Colonic mucosa (tissue), 4 donors: ENCODE measurements around the gene COA3. TPM values are rescaled to one million over a fixed set of nuclear protein-coding genes. Genes with fewer than 3 reads are reported as not detected.

Experiments used
- DNase-seq: peaks from one replicate; pipeline ENCODE4 v3.0.0-alpha.2; 2020
- H3K27ac ChIP-seq: fragments of 200-600 bp; one replicate; pipeline ENCODE4 v1.8.0; 2021
- H3K27me3 ChIP-seq: fragments of 200-600 bp; one replicate; pipeline ENCODE4 v1.8.0; 2021
- H3K36me3 ChIP-seq: fragments of 200-600 bp; one replicate; pipeline ENCODE4 v1.8.0; 2021
- H3K4me1 ChIP-seq: fragments of 200-600 bp; one replicate; pipeline ENCODE4 v1.8.0; 2021; ENCODE audit warnings: mild to moderate bottlenecking
- H3K4me3 ChIP-seq: fragments of 200-600 bp; one replicate; pipeline ENCODE4 v1.8.0; 2021
- H3K9ac ChIP-seq, 2 donors: one replicate each; pipeline ENCODE4 v1.7.0; 2013; ENCODE audit warnings: control low read depth in 2 of 2, low read depth in 2 of 2, low read length in 2 of 2
- H3K9me3 ChIP-seq: fragments of 200-600 bp; one replicate; pipeline ENCODE4 v1.8.0; 2021
- CTCF ChIP-seq: fragments of 200-600 bp; IDR thresholded peaks from one replicate; pipeline ENCODE4 v1.8.0; 2022; ENCODE audit warnings: antibody characterized with exemption, mild to moderate bottlenecking
- intact Hi-C: fragments of 100-400 bp; cut with DNase I; formaldehyde crosslinking; loops from one replicate; pipeline ENCODE4 v1.14.1; 2022
- total RNA-seq, 2 donors: library from RNA; stranded (reverse); fragmentation: NEBNext Ultra II Directional in 1 of 2; extraction: Animal tissue kit (Norgen Biotek cat#: 25700) in 1 of 2; gene quantifications; one replicate each; pipeline ENCODE4 v1.2.1, GENCODE V29; 2021
- donor health status: healthy.
- donor health status: DM: no; HTN: no; CAD: no.
- donor health status: DM: no; HTN: no; CAD: no.

Gene COA3
- total RNA-seq, 2 donors from 2014 or later: 167 to 219 TPM

- Histone ChIP-seq H3K4me1 (peaks cover 8% of the 10 kb centered on the region), H3K9ac (no peak overlapping the region), H3K9me3 (no peaks in the 10 kb centered on the region), H3K27ac (no peak overlapping the region), H3K36me3 (no peaks in the 10 kb centered on the region), H3K27me3 (no peaks in the 10 kb centered on the region), H3K4me3 (no peak overlapping the region)
- intact Hi-C loops: no loop called here
- no peak for DNase-seq
- TF ChIP-seq CTCF: no peak
These were observed 6.0 kb downstream of the COA3 start for GRCh38 chr17:42792545-42792944.

- Histone ChIP-seq H3K4me3 (no peak overlapping the region), H3K9me3 (no peaks in the 10 kb centered on the region), H3K9ac (no peak overlapping the region), H3K27me3 (no peaks in the 10 kb centered on the region), H3K36me3 (no peaks in the 10 kb centered on the region), H3K27ac (no peak overlapping the region), H3K4me1 (peaks cover 6% of the 10 kb centered on the region)
- TF ChIP-seq CTCF: no peak
- intact Hi-C loops: no loop called here
- DNase-seq: no peak
These were observed 6.6 kb downstream of the COA3 start for GRCh38 chr17:42791948-42792347.

GRCh38 chr17:42787266-42787665 lies 11.2 kb downstream of the COA3 start:
- no peak for TF ChIP-seq CTCF
- intact Hi-C loops: no loop called here
- no peak for DNase-seq
- H3K9me3 ChIP-seq: no peaks in the 10 kb centered on the region
- peaks cover 6% of the 10 kb centered on the region for H3K27me3 ChIP-seq
- H3K4me3 ChIP-seq: no peak overlapping the region
- H3K9ac ChIP-seq: no peak overlapping the region
- H3K4me1 ChIP-seq: no peaks in the 10 kb centered on the region
- no peaks in the 10 kb centered on the region for H3K36me3 ChIP-seq
- no peak overlapping the region for H3K27ac ChIP-seq

GRCh38 chr17:42784811-42785592 lies 13.5 kb downstream of the COA3 start:
- peaks cover 6% of the 10 kb centered on the region for H3K27me3 ChIP-seq
- H3K4me1 ChIP-seq: no peaks in the 10 kb centered on the region
- DNase-seq: no peak

GRCh38 chr17:42784409-42784808 lies 14.1 kb downstream of the COA3 start:
- H3K36me3 ChIP-seq: no peaks in the 10 kb centered on the region
- no peak overlapping the region for H3K27ac ChIP-seq
- H3K9ac ChIP-seq: no peak overlapping the region
- DNase-seq: no peak
- no peak for TF ChIP-seq CTCF
- H3K4me1 ChIP-seq: no peaks in the 10 kb centered on the region
- no peak overlapping the region for H3K4me3 ChIP-seq
- intact Hi-C loops: no loop called here
- peaks cover 6% of the 10 kb centered on the region for H3K27me3 ChIP-seq
- no peaks in the 10 kb centered on the region for H3K9me3 ChIP-seq

More at GRCh38 chr17:42784811-42785592, 13.5 kb downstream of the COA3 start:
- H3K4me3 ChIP-seq: no peak overlapping the region
- intact Hi-C loops: no loop called here
- H3K9me3 ChIP-seq: no peaks in the 10 kb centered on the region
- no peak for TF ChIP-seq CTCF
- H3K9ac ChIP-seq: no peak overlapping the region
- no peaks in the 10 kb centered on the region for H3K36me3 ChIP-seq
- H3K27ac ChIP-seq: no peak overlapping the region
